ENCODE results near the gene FN3K. TPM values are rescaled to one million over a fixed set of nuclear protein-coding genes. Genes with fewer than 3 reads are reported as not detected.

Gene FN3K
- total and polyA plus RNA-seq, 2 of the 13 experiments (the other 11 are each of a cell fraction or from before 2014, with no cell fraction given), result 3.5 to 12.2 TPM

DNA sequence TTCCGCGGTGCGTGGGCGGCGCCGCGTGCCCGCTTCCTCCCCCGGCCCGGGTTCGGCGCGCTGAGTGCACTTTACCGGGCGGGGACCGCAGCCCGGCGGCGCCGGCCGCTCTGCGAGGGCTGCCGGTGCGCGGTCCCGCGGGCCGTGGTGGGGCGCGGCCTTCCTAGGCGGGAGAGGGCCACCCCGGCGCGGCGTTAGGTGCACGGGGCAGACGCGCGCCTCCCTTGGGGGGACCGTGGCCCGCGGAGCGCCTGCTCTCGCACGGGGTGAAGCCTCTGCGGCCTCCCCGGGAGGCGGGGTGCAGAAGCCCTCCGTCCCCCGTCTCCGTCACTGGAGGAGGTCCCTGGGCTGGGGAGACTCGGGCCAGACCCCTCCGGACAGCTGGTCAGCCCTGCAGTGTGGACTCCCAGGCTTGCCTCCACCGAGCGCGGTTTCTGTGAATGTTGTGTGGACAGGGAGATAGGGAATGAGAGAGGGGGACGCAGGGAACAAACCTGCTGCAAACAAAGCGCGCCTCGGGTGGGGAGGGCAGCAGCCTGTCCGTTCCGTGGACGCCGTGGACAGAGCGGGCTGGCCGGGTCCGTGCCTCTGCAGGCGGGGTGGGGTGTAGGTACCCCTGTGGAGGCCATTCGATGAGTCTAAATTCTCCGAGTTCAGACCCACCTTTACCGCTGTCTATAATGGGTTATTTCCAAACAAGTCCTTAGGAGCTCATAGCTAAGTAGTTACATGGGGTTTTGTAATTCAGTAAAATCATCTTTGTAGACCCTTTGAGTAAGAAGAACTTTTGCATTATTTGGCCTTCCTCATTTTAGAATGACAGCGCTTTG lies 17.2 kb downstream of the FN3K start (continued):
- TF ChIP-seq, protein P1, sequence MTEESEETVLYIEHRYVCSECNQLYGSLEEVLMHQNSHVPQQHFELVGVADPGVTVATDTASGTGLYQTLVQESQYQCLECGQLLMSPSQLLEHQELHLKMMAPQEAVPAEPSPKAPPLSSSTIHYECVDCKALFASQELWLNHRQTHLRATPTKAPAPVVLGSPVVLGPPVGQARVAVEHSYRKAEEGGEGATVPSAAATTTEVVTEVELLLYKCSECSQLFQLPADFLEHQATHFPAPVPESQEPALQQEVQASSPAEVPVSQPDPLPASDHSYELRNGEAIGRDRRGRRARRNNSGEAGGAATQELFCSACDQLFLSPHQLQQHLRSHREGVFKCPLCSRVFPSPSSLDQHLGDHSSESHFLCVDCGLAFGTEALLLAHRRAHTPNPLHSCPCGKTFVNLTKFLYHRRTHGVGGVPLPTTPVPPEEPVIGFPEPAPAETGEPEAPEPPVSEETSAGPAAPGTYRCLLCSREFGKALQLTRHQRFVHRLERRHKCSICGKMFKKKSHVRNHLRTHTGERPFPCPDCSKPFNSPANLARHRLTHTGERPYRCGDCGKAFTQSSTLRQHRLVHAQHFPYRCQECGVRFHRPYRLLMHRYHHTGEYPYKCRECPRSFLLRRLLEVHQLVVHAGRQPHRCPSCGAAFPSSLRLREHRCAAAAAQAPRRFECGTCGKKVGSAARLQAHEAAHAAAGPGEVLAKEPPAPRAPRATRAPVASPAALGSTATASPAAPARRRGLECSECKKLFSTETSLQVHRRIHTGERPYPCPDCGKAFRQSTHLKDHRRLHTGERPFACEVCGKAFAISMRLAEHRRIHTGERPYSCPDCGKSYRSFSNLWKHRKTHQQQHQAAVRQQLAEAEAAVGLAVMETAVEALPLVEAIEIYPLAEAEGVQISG (CRISPR knock-in tag; IDR thresholded peaks at IDR 0.05), result no peak
- TF ChIP-seq, protein P2, sequence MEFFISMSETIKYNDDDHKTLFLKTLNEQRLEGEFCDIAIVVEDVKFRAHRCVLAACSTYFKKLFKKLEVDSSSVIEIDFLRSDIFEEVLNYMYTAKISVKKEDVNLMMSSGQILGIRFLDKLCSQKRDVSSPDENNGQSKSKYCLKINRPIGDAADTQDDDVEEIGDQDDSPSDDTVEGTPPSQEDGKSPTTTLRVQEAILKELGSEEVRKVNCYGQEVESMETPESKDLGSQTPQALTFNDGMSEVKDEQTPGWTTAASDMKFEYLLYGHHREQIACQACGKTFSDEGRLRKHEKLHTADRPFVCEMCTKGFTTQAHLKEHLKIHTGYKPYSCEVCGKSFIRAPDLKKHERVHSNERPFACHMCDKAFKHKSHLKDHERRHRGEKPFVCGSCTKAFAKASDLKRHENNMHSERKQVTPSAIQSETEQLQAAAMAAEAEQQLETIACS (CRISPR knock-in tag; IDR thresholded peaks at IDR 0.05), result no peak
- TF ChIP-seq, protein P3, sequence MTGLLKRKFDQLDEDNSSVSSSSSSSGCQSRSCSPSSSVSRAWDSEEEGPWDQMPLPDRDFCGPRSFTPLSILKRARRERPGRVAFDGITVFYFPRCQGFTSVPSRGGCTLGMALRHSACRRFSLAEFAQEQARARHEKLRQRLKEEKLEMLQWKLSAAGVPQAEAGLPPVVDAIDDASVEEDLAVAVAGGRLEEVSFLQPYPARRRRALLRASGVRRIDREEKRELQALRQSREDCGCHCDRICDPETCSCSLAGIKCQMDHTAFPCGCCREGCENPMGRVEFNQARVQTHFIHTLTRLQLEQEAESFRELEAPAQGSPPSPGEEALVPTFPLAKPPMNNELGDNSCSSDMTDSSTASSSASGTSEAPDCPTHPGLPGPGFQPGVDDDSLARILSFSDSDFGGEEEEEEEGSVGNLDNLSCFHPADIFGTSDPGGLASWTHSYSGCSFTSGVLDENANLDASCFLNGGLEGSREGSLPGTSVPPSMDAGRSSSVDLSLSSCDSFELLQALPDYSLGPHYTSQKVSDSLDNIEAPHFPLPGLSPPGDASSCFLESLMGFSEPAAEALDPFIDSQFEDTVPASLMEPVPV (CRISPR knock-in tag; IDR thresholded peaks at IDR 0.05), result no peak
- TF ChIP-seq ZNF343 (CRISPR knock-in tag; IDR thresholded peaks at IDR 0.05), result no peak
- TF ChIP-seq ZNF549 (CRISPR knock-in tag; IDR thresholded peaks at IDR 0.05), result no peak
- TF ChIP-seq ZNF567 (CRISPR knock-in tag; IDR thresholded peaks at IDR 0.05; ENCODE audit: borderline replicate concordance), result no peak
- no peak for TF ChIP-seq KDM6A (CRISPR knock-in tag; IDR thresholded peaks at IDR 0.05; ENCODE audit: low read depth)
- TF ChIP-seq HOXA3 (CRISPR knock-in tag; IDR thresholded peaks at IDR 0.05), result no peak
- no peak for TF ChIP-seq SMC3 (IDR thresholded peaks at IDR 0.05; ENCODE audit: low read length)
- TF ChIP-seq GABPB1 (CRISPR knock-in tag; IDR thresholded peaks at IDR 0.05), result 0 out of 2 replicates have a peak, but pooled peaks have one; percentile 33
- TF ChIP-seq ZNF7 (CRISPR knock-in tag; IDR thresholded peaks at IDR 0.05), result no peak
- no peak for TF ChIP-seq HOXA7 (CRISPR knock-in tag; IDR thresholded peaks at IDR 0.05)
- TF ChIP-seq ZSCAN30 (CRISPR knock-in tag; IDR thresholded peaks at IDR 0.05), result no peak
- TF ChIP-seq U2AF1 (optimal IDR thresholded peaks at IDR 0.05; ENCODE audit: low read depth, low read length), result no peak
- TF ChIP-seq, protein P4, sequence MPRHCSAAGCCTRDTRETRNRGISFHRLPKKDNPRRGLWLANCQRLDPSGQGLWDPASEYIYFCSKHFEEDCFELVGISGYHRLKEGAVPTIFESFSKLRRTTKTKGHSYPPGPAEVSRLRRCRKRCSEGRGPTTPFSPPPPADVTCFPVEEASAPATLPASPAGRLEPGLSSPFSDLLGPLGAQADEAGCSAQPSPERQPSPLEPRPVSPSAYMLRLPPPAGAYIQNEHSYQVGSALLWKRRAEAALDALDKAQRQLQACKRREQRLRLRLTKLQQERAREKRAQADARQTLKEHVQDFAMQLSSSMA (CRISPR knock-in tag; IDR thresholded peaks at IDR 0.05), result no peak
- TF ChIP-seq ZNF256 (CRISPR knock-in tag; conservative IDR thresholded peaks at IDR 0.05), result no peak; the same call in 1 of the 2 replicates
- TF ChIP-seq ZNF484 (CRISPR knock-in tag; IDR thresholded peaks at IDR 0.05; ENCODE audit: borderline replicate concordance, low read depth), result 0 out of 2 replicates have a peak, but pooled peaks have one; percentile 23
- TF ChIP-seq, protein P5, sequence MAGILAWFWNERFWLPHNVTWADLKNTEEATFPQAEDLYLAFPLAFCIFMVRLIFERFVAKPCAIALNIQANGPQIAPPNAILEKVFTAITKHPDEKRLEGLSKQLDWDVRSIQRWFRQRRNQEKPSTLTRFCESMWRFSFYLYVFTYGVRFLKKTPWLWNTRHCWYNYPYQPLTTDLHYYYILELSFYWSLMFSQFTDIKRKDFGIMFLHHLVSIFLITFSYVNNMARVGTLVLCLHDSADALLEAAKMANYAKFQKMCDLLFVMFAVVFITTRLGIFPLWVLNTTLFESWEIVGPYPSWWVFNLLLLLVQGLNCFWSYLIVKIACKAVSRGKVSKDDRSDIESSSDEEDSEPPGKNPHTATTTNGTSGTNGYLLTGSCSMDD (CRISPR knock-in tag; IDR thresholded peaks at IDR 0.05), result no peak
- TF ChIP-seq, protein P6, sequence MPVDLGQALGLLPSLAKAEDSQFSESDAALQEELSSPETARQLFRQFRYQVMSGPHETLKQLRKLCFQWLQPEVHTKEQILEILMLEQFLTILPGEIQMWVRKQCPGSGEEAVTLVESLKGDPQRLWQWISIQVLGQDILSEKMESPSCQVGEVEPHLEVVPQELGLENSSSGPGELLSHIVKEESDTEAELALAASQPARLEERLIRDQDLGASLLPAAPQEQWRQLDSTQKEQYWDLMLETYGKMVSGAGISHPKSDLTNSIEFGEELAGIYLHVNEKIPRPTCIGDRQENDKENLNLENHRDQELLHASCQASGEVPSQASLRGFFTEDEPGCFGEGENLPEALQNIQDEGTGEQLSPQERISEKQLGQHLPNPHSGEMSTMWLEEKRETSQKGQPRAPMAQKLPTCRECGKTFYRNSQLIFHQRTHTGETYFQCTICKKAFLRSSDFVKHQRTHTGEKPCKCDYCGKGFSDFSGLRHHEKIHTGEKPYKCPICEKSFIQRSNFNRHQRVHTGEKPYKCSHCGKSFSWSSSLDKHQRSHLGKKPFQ (CRISPR knock-in tag; IDR thresholded peaks at IDR 0.05; ENCODE audit: insufficient replicate concordance), result no peak
- 0 out of 2 replicates have a peak, but pooled peaks have one; percentile 21 for TF ChIP-seq CBX5 (CRISPR knock-in tag; IDR thresholded peaks at IDR 0.05; ENCODE audit: borderline replicate concordance)
